ENCODE results near the gene ANP32B.
"Not testable (repeated sequence)": the region's sequence is repeated elsewhere in the genome, so short reads cannot be mapped to it uniquely, and the experiment has no call there.

Gene ANP32B

GRCh38 chr9:97991818-97992217, 8.7 kb downstream of the ANP32B start:
- in situ Hi-C loops (cut with HindIII; ENCODE audit: low sequenced_read_pairs), result no loop called here

GRCh38 chr9:97992219-97992618, 9.1 kb downstream of the ANP32B start:
- in situ Hi-C loops (cut with HindIII; ENCODE audit: low sequenced_read_pairs), result no loop called here

- in situ Hi-C loops (cut with HindIII; ENCODE audit: low sequenced_read_pairs), result no loop called here
Observed at GRCh38 chr9:97993000-97993399, 9.9 kb downstream of the ANP32B start.

GRCh38 chr9:97994703-97995102, 11.6 kb downstream of the ANP32B start:
- in situ Hi-C loops (cut with HindIII; ENCODE audit: low sequenced_read_pairs), result no loop called here

- in situ Hi-C loops (cut with HindIII; ENCODE audit: low sequenced_read_pairs), result not testable (repeated sequence)
Observed at GRCh38 chr9:97996676-97997075, 13.5 kb downstream of the ANP32B start.

GRCh38 chr9:97997330-97998276, 14.5 kb downstream of the ANP32B start:
- in situ Hi-C loops (cut with HindIII; ENCODE audit: low sequenced_read_pairs), result no loop called here

- in situ Hi-C loops (cut with HindIII; ENCODE audit: low sequenced_read_pairs), result no loop called here
Observed at GRCh38 chr9:98002808-98003207, 19.7 kb downstream of the ANP32B start.

GRCh38 chr9:98006127-98006796, 23.1 kb downstream of the ANP32B start:
- in situ Hi-C loops (cut with HindIII; ENCODE audit: low sequenced_read_pairs), result no loop called here

GRCh38 chr9:98007251-98007928, 24.2 kb downstream of the ANP32B start:
- in situ Hi-C loops (cut with HindIII; ENCODE audit: low sequenced_read_pairs), result no loop called here

- in situ Hi-C loops (cut with HindIII; ENCODE audit: low sequenced_read_pairs), result no loop called here
Observed at GRCh38 chr9:98008764-98009163, 25.6 kb downstream of the ANP32B start.

- in situ Hi-C loops (cut with HindIII; ENCODE audit: low sequenced_read_pairs), result no loop called here
Observed at GRCh38 chr9:98009437-98009836, 26.3 kb downstream of the ANP32B start.

- in situ Hi-C loops (cut with HindIII; ENCODE audit: low sequenced_read_pairs), result loop anchor here (5.0 kb wide), 1 partner anchor 42 kb away; no protein-coding TSS in a partner anchor
Observed at GRCh38 chr9:98009936-98010335, 26.8 kb downstream of the ANP32B start.

GRCh38 chr9:98010445-98010844, 27.3 kb downstream of the ANP32B start:
- in situ Hi-C loops (cut with HindIII; ENCODE audit: low sequenced_read_pairs), result loop anchor here (5.0 kb wide), 1 partner anchor 42 kb away; no protein-coding TSS in a partner anchor

- in situ Hi-C loops (cut with HindIII; ENCODE audit: low sequenced_read_pairs), result loop anchor here (5.0 kb wide), 1 partner anchor 41 kb away; no protein-coding TSS in a partner anchor
Observed at GRCh38 chr9:98011122-98011521, 28.0 kb downstream of the ANP32B start.

GRCh38 chr9:98016137-98016680, 33.1 kb downstream of the ANP32B start:
- in situ Hi-C loops (cut with HindIII; ENCODE audit: low sequenced_read_pairs), result no loop called here

GRCh38 chr9:98017306-98017705, 34.2 kb downstream of the ANP32B start:
- in situ Hi-C loops (cut with HindIII; ENCODE audit: low sequenced_read_pairs), result no loop called here

- in situ Hi-C loops (cut with HindIII; ENCODE audit: low sequenced_read_pairs), result no loop called here
Observed at GRCh38 chr9:98018347-98018746, 35.2 kb downstream of the ANP32B start.

GRCh38 chr9:98019098-98019497, 36.0 kb downstream of the ANP32B start:
- in situ Hi-C loops (cut with HindIII; ENCODE audit: low sequenced_read_pairs), result no loop called here

- in situ Hi-C loops (cut with HindIII; ENCODE audit: low sequenced_read_pairs), result loop anchor here (5.0 kb wide), 1 partner anchor 82 kb away; no protein-coding TSS in a partner anchor
Observed at GRCh38 chr9:98019869-98020268, 36.7 kb downstream of the ANP32B start.

GRCh38 chr9:98020476-98021145, 37.5 kb downstream of the ANP32B start:
- in situ Hi-C loops (cut with HindIII; ENCODE audit: low sequenced_read_pairs), result loop anchor here (5.0 kb wide), 1 partner anchor 82 kb away; no protein-coding TSS in a partner anchor

Measured in endothelial cell of hepatic sinusoid (primary cell).